GM18909 (cell line): Measurements from ENCODE around the gene JPH2.

Source experiments
- ATAC-seq: cut with Tn5 transposase; IDR thresholded peaks from one replicate; pipeline ENCODE4 v1.9.1; 2021; ENCODE audit warnings: mild to moderate bottlenecking; ENCODE audit not compliant: unreplicated experiment, poor library complexity

JPH2 gene

GRCh38 chr20:44110816-44111568 lies 76.0 kb downstream of the JPH2 start:
- ATAC-seq = no peak

- no peak for ATAC-seq
Measured at GRCh38 chr20:44109951-44110361, 77.0 kb downstream of the JPH2 start.

- ATAC-seq = no peak
Measured at GRCh38 chr20:44106615-44107014, 80.4 kb downstream of the JPH2 start.

- ATAC-seq = no peak
Measured at GRCh38 chr20:44104798-44105517, 82.0 kb downstream of the JPH2 start.

GRCh38 chr20:44102582-44102981 lies 84.4 kb downstream of the JPH2 start:
- ATAC-seq = no peak

GRCh38 chr20:44099832-44100231 lies 87.2 kb downstream of the JPH2 start:
- ATAC-seq = no peak

- no peak for ATAC-seq
Measured at GRCh38 chr20:44098657-44099056, 88.3 kb downstream of the JPH2 start.

- no peak for ATAC-seq
Measured at GRCh38 chr20:44098256-44098630, 88.7 kb downstream of the JPH2 start.

GRCh38 chr20:44097521-44098255 lies 89.3 kb downstream of the JPH2 start:
- no peak for ATAC-seq

GRCh38 chr20:44095831-44096230 lies 91.2 kb downstream of the JPH2 start:
- ATAC-seq = no peak

GRCh38 chr20:44093249-44093582 lies 93.8 kb downstream of the JPH2 start:
- no peak for ATAC-seq

GRCh38 chr20:44092551-44093248 lies 94.3 kb downstream of the JPH2 start:
- no peak for ATAC-seq

GRCh38 chr20:44091026-44091425 lies 96.0 kb downstream of the JPH2 start:
- no peak for ATAC-seq

GRCh38 chr20:44089987-44090674 lies 96.9 kb downstream of the JPH2 start:
- ATAC-seq = peak; percentile 53

GRCh38 chr20:44087857-44088120 lies 99.2 kb downstream of the JPH2 start:
- ATAC-seq = no peak

GRCh38 chr20:44087051-44087856 lies 99.7 kb downstream of the JPH2 start:
- no peak for ATAC-seq

GRCh38 chr20:44085616-44086434 lies 101.2 kb downstream of the JPH2 start:
- no peak for ATAC-seq

GRCh38 chr20:44084891-44085290 lies 102.1 kb downstream of the JPH2 start:
- ATAC-seq = no peak

GRCh38 chr20:44084439-44084838 lies 102.5 kb downstream of the JPH2 start:
- no peak for ATAC-seq
